ENCODE results near the gene CELF5. TPM values are rescaled to one million over a fixed set of nuclear protein-coding genes. Genes with fewer than 3 reads are reported as not detected.
"Not testable (repeated sequence)": the region's sequence is repeated elsewhere in the genome, so short reads cannot be mapped to it uniquely, and the experiment has no call there.

The CELF5 gene
- total RNA-seq, 2 experiments from 2014 or later, result 0.55 to 0.61 TPM

DNA sequence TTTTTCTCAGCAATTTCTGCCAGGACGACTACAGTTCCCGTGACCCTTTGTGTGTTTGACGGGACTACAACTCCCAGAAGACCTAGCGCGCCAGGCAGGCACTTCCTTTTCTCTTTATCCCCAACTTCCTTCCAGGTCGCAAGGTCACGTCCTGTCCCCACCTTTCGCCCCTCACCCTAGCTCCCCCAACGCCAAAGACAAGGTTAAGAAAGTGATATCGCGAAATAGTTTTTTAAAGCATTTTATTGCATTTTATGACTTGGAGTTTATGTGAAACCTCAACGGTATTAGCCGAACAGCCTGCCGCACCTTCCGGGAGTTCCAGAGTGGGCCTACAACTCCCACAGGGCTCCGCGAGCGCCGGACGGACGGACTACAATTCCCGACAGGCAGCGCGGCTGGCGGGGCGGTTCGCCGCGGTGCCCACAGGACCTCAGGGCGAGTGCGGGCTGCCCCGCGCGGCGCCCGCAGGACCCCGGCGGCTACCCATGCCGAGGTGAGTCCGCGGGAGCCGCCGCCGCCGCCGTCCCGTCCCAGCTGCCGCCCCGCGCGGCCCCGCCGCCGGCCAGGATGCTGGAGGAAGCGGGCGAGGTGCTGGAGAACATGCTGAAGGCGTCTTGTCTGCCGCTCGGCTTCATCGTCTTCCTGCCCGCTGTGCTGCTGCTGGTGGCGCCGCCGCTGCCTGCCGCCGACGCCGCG, 38.9 kb upstream of the CELF5 start, which contains the start of gene NCLN:
NCLN (plus strand) TSS at position 470 of the 699 bp plus-strand sequence; CDS start at position 571, 101 bp downstream.
- ChIA-PET CTCF (interaction anchor here (2.0 to 2.1 kb wide), 3 partner anchors 82 to 235 kb away, joined by 4 to 6 read pairs (median 6); no protein-coding TSS in a partner anchor), POLR2A (interaction anchor here (1.3 kb wide), 1 partner anchor 91 kb away, joined by 3 read pairs; no protein-coding TSS in a partner anchor)
- peak within 1 kb of the TSS; percentile 94 for H3K27ac Mint-ChIP-seq
- peak within 1 kb of the TSS; percentile 92 for H3K4me3 Mint-ChIP-seq
- peaks cover 45% of the 10 kb centered on the region for H3K36me3 Mint-ChIP-seq (ENCODE audit: low read depth)
- no peaks in the 10 kb centered on the region for H3K9me3 Mint-ChIP-seq (ENCODE audit: insufficient read depth)
- ATAC-seq (peak; percentile 83), DNase-seq (peak; percentile 94)
- H3K4me1 Mint-ChIP-seq (ENCODE audit: low read depth), result peaks cover 64% of the 10 kb centered on the region
- H3K27me3 Mint-ChIP-seq (ENCODE audit: low read depth), result no peaks in the 10 kb centered on the region

DNA sequence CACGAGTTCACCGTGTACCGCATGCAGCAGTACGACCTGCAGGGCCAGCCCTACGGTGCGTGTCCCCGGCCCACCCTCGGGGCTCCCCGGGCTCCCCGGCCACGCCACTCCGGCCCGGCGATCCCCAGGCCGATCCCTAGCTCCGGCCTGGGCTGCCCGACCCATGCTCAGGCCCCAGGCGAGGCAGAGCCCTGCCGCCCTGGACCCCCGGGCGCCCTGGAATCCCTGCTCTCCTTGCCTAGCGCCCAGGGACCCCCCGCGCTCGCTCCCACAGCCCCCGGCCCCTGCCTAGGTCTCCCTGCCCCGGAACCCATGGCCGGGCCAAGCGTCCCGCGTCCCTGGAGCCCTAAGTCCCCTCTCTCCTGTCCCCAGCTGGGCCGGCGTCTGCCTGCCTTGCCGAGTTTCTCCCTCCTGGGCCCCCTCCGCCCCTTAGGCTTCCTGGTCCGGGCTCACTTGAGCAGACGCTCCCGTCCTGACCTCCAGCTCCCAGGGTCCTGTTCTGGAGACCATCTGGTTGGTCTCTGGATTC, 38.2 kb upstream of the CELF5 start:
- no peaks in the 10 kb centered on the region for H3K27me3 Mint-ChIP-seq (ENCODE audit: low read depth)
- peak; percentile 2 for ATAC-seq
- ChIA-PET CTCF (interaction anchor here (2.0 kb wide), 1 partner anchor 236 kb away, joined by 4 read pairs; no protein-coding TSS in a partner anchor), POLR2A (interaction anchor here (1.2 kb wide), 2 partner anchors 9 to 53 kb away, joined by 3 to 4 read pairs; no protein-coding TSS in a partner anchor)
- peaks cover 42% of the 10 kb centered on the region for H3K36me3 Mint-ChIP-seq (ENCODE audit: low read depth)
- no peaks in the 10 kb centered on the region for H3K9me3 Mint-ChIP-seq (ENCODE audit: insufficient read depth)
- no peak for DNase-seq
- peaks cover 66% of the 10 kb centered on the region for H3K4me1 Mint-ChIP-seq (ENCODE audit: low read depth)
- H3K27ac Mint-ChIP-seq, result peak overlapping the region; percentile 85
- H3K4me3 Mint-ChIP-seq, result peak overlapping the region; percentile 92

DNA sequence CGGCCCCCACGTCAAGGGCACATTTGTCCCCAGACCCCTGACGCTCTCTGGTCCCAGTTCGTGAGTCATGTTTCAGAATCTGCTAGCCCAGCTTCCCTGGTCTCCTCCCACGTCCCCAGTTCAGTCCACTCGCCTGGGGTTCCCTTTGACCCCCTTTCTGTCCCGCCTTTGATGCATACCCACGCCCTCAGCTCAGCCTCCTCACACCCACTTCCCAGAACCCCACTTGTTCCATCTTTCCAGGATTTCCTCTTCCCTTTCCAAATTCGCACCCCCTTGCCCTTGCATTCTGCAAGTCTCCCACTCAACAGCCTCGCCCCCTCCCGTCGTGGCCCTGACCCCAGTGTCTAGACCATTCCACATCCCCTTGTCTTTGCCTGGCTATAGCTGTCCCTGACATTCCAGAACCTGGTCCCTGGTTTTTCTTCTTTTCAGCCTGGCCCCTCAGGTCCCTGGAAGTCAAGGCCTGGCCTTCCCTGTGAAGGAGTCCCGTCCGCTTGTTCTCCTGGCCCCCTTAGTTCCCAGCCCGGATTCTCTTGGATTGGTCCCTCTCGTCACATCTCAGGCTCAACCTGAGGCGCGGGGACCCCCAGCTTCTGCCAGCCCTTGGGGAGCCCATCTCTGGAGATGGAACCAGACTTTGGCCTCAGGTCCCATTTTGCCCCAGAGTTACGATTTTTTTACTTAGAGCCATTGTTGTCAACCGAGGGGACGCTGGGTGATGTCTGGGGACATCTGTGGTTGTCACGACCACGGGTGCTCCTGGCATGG, 37.4 kb upstream of the CELF5 start:
- H3K36me3 Mint-ChIP-seq (ENCODE audit: low read depth), result peaks cover 36% of the 10 kb centered on the region
- H3K4me1 Mint-ChIP-seq (ENCODE audit: low read depth), result peaks cover 62% of the 10 kb centered on the region
- ChIA-PET POLR2A (interaction anchor here (1.2 kb wide), 2 partner anchors 10 to 54 kb away, joined by 3 to 4 read pairs; no protein-coding TSS in a partner anchor), CTCF (interaction anchor here (2.0 kb wide), 1 partner anchor 236 kb away, joined by 4 read pairs; no protein-coding TSS in a partner anchor)
- no peak for ATAC-seq
- no peaks in the 10 kb centered on the region for H3K27me3 Mint-ChIP-seq (ENCODE audit: low read depth)
- DNase-seq, result no peak
- peak overlapping the region; percentile 92 for H3K4me3 Mint-ChIP-seq
- peak overlapping the region; percentile 85 for H3K27ac Mint-ChIP-seq
- no peaks in the 10 kb centered on the region for H3K9me3 Mint-ChIP-seq (ENCODE audit: insufficient read depth)

DNA sequence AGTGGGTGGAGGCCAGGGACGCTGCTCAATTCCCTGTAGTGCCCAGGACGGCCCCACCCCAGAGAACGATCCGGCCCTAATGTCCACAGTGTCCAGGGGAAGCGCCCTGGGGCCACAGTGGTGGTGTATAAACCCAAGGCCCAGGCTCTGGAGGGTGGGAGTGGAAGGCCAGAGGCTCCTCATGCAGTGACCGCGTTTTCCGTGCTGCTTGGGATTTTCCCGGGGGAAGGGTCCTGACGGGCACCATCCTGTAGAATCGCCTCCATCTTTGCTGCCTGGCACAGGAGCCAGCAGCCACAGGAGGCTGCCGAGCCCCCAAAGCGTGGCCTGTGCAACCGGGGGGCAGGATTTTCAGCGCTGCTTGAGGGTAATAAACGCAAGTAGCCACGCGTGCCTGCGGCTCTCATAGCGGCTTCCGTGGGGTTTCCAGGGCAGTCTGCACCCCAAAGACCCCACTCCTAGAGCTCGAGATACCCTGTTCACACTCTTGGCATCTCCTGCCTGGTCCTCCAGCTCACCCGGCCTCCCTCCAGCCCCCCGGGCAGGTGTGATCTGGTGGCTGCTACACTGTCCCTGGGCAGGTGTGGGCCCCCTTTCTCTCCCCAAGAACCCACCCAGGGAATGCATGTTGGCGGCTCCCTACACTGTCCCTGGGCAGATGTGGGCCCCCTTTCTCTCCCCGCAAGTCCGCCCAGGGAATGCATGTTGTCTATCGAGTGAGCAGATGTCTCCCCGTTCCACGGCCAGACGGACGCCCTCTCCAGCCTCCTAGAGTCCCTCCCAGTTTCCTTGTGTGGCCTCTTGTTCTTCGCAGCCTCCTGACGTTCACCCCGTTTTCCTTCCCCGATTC, 36.6 kb upstream of the CELF5 start:
- Mint-ChIP-seq H3K27ac (peak overlapping the region; percentile 66), H3K27me3 (ENCODE audit: low read depth) (no peaks in the 10 kb centered on the region), H3K9me3 (ENCODE audit: insufficient read depth) (no peaks in the 10 kb centered on the region), H3K36me3 (ENCODE audit: low read depth) (peaks cover 32% of the 10 kb centered on the region), H3K4me1 (ENCODE audit: low read depth) (peaks cover 58% of the 10 kb centered on the region), H3K4me3 (peak overlapping the region; percentile 92)
- DNase-seq, result no peak
- ChIA-PET POLR2A (interaction anchor here (1.2 kb wide), 1 partner anchor 11 kb away, joined by 4 read pairs; no protein-coding TSS in a partner anchor), CTCF (interaction anchor here (2.0 kb wide), 1 partner anchor 237 kb away, joined by 4 read pairs; no protein-coding TSS in a partner anchor)
- ATAC-seq, result no peak

DNA sequence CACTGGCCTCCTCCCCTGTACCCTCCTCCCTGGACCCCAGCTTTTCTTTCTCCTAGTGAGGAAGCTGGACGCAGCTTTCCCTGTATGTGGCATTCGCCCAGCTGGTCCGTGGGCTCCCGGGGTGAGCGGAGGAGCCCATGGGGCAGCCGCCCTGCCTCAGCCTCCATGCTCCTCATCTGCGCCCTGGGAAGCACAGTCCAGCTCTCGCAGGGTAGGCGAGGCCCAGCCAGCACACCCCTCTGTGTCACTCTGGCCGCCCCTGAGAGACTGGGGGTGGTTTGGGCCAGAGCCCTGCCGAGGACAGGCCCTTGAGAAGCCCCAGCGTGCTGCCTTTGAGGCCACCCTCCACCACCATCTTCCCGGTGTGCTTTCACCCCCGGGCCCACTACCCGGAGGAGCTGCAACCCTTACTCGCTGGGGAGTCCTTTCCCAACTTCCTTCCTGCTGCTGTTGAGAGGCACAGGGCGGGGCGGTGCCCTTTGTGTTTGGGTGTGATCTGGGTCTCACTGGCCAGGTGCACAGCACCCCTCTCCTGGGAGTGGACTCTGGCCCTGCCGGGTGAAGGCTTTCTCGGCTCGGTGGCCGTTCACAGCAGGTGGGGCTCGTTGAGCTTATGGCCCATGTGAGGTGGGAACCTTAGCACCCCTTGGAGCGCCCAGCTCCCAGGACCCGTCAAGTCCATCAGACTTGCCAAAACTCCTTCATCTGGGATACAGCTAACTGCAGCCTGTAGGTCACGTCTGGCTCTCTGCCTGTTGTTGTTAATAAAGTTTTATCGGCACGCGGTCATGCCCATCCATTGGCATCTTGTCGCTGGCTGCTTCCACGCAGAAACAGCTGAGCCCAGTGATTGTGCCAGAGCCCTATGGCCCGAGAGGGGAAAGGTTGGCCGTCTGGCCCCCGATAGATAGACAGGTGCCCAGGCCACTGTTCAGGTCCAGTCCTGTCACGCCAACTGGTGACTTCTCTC, 35.5 kb upstream of the CELF5 start:
- ChIA-PET POLR2A (interaction anchor here (1.2 kb wide), 1 partner anchor 10 kb away, joined by 3 read pairs; the partner anchor contains the start of gene S1PR4), CTCF (interaction anchor here (0.6 kb wide), 1 partner anchor 207 kb away, joined by 3 read pairs; no protein-coding TSS in a partner anchor)
- H3K4me1 Mint-ChIP-seq (ENCODE audit: low read depth), result peaks cover 49% of the 10 kb centered on the region
- peak overlapping the region; percentile 92 for H3K4me3 Mint-ChIP-seq
- peaks cover 29% of the 10 kb centered on the region for H3K36me3 Mint-ChIP-seq (ENCODE audit: low read depth)
- ATAC-seq, result no peak
- no peaks in the 10 kb centered on the region for H3K9me3 Mint-ChIP-seq (ENCODE audit: insufficient read depth)
- no peak for DNase-seq
- H3K27ac Mint-ChIP-seq, result peak overlapping the region; percentile 81
- no peaks in the 10 kb centered on the region for H3K27me3 Mint-ChIP-seq (ENCODE audit: low read depth)

DNA sequence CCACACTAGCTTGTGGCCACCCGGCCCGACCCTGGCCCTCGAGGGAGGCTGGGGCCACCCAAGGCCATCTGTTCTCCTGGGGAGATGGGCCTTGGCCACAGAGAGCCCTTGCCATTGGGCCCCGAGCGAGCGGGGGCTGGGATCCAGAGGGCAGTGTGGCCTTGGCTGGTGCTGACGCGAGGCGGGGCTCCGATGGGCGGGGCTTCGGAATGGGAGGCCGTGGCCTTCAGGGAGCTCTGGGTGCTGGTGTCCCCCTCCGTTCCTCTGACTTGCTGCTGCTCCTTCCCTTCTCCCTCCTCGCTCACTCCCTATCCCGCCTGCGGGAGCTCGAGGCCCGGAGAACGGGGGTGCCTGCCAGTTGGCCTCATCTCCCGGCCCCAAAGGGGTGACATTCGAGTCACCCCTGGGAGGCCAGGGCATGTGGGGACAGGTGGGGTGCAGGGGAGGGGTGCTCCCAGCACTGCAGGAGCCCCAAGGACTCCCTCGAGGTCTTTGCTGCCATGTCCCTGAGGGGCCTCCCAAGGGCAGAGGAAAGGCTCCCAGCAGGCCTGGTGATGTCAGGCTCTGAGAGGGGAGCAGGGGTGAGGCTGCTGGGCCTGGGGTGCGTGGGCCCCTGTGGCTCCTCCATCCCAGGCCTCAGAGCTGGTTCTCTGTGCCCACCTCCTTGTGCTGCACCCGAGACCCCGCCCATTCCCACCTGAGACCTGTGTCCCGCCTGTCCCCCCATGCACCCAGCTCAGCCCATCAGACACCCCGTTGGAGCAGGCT, 34.6 kb upstream of the CELF5 start:
- CTCF ChIA-PET, result interaction anchor here (0.6 kb wide), 1 partner anchor 208 kb away, joined by 3 read pairs; no protein-coding TSS in a partner anchor
- ATAC-seq (no peak), DNase-seq (no peak)
- Mint-ChIP-seq H3K27ac (no peak overlapping the region), H3K27me3 (ENCODE audit: low read depth) (no peaks in the 10 kb centered on the region), H3K36me3 (ENCODE audit: low read depth) (peaks cover 24% of the 10 kb centered on the region), H3K9me3 (ENCODE audit: insufficient read depth) (no peaks in the 10 kb centered on the region), H3K4me1 (ENCODE audit: low read depth) (peaks cover 40% of the 10 kb centered on the region), H3K4me3 (no peak overlapping the region)
- POLR2A ChIA-PET, result interaction anchor here (1.2 kb wide), 1 partner anchor 11 kb away, joined by 3 read pairs; the partner anchor contains the start of gene S1PR4

DNA sequence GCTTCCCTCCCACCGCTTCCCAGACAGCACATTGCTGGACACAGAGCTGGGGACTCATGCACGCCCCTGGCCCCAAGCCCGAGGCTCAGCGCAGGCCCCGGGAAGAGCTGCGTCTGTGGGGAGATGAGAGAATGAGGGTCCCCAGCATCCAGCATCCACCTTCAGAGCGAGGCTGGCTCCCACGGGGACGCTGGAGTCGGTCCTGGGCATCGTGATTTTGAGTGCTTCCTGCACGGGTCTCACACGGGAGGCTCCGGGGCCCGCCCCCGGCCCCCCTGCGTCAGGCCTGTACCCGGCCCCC, 34.0 kb upstream of the CELF5 start:
- no peak overlapping the region for H3K27ac Mint-ChIP-seq
- CTCF ChIA-PET, result no interaction called here
- no peak overlapping the region for H3K4me3 Mint-ChIP-seq
- no peaks in the 10 kb centered on the region for H3K9me3 Mint-ChIP-seq (ENCODE audit: insufficient read depth)
- no peaks in the 10 kb centered on the region for H3K27me3 Mint-ChIP-seq (ENCODE audit: low read depth)
- POLR2A ChIA-PET, result interaction anchor here (1.2 kb wide), 1 partner anchor 12 kb away, joined by 3 read pairs; the partner anchor contains the start of gene S1PR4
- peaks cover 20% of the 10 kb centered on the region for H3K36me3 Mint-ChIP-seq (ENCODE audit: low read depth)
- ATAC-seq (no peak), DNase-seq (no peak)
- H3K4me1 Mint-ChIP-seq (ENCODE audit: low read depth), result peaks cover 36% of the 10 kb centered on the region

DNA sequence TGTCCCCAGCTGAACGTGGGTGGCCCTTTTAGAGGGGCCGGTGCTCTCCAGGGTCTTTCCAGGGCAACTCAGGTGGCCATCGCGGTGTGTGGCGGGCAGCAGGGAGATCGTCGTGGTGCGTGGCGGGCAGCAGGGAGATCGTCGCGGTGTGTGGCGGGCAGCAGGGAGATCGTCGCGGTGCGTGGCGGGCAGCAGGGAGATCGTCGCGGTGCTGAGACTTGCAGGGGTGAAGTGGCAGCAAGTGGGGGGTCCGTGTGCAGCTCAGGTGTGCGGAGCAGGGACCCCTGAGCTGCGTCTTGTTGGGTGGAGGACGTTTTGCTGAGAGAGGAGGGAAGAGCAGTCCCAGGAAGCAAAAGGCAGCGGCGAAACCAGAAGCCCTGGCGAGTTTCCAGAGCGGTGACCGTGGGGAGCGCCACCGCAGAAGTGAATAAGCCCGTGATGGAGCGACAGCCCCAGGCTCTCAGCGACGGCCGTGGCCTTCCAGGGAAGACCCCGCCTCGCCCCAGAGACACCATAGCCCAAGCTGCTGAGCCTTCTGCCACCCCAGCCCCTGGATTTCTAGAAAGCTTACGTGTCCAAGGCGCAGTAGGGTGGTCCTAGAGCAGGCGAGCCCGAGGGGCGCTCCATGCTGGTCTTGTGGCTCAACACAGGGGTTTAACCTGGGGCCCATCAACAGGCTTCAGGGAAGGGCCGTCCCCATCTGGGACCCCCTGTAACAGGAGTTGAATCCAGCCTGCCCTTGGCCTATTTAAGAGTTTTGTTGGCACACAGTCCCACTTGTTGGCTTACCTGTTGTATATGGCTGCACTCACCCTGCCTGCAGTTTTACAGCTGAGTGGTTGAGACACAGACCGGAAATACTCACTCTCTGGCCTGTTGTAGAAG, 33.3 kb upstream of the CELF5 start:
- peak overlapping the region; percentile 43 for H3K27ac Mint-ChIP-seq
- CTCF ChIA-PET, result no interaction called here
- POLR2A ChIA-PET, result no interaction called here
- no peak overlapping the region for H3K4me3 Mint-ChIP-seq
- peaks cover 35% of the 10 kb centered on the region for H3K4me1 Mint-ChIP-seq (ENCODE audit: low read depth)
- ATAC-seq (no peak), DNase-seq (no peak)
- H3K9me3 Mint-ChIP-seq (ENCODE audit: insufficient read depth), result no peaks in the 10 kb centered on the region
- no peaks in the 10 kb centered on the region for H3K27me3 Mint-ChIP-seq (ENCODE audit: low read depth)
- peaks cover 20% of the 10 kb centered on the region for H3K36me3 Mint-ChIP-seq (ENCODE audit: low read depth)

DNA sequence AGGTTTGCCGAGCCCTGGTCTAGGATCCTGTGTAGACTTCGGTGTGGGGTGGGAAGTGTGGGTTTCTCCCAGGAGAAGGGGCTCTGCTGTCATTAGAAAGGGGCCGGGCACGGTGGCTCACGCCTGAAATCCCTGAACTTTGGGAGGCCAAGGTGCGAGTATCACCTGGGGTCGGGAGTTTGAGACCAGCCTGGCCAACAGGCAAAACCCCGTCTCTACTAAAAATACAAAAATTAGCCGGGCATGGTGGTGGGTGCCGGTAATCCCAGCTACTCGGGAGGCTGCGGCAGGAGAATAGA, 32.7 kb upstream of the CELF5 start:
- H3K27me3 Mint-ChIP-seq (ENCODE audit: low read depth); DNase-seq; H3K9me3 Mint-ChIP-seq (ENCODE audit: insufficient read depth); H3K4me3 Mint-ChIP-seq; CTCF ChIA-PET; POLR2A ChIA-PET; ATAC-seq: not testable (repeated sequence)
- Mint-ChIP-seq H3K36me3 (ENCODE audit: low read depth) (peaks cover 18% of the 10 kb centered on the region), H3K4me1 (ENCODE audit: low read depth) (peaks cover 32% of the 10 kb centered on the region), H3K27ac (peak overlapping the region; percentile 43)

All from activated CD8-positive, alpha-beta T cell treated with anti-CD3 and anti-CD28 coated beads, Interleukin-2, amount 10 ng/mL, durations not matched to agents 7 days and 5 days (primary cell).